HG03108 (cell line): ENCODE data around the gene BCKDHA.
"Not testable (repeated sequence)": the region's sequence is repeated elsewhere in the genome, so short reads cannot be mapped to it uniquely, and the experiment has no call there.

ENCODE experiments used
- ATAC-seq: cut with Tn5 transposase; IDR thresholded peaks from one replicate; pipeline ENCODE4 v1.9.1; 2021; ENCODE audit warnings: moderate library complexity; ENCODE audit not compliant: unreplicated experiment

BCKDHA gene

DNA sequence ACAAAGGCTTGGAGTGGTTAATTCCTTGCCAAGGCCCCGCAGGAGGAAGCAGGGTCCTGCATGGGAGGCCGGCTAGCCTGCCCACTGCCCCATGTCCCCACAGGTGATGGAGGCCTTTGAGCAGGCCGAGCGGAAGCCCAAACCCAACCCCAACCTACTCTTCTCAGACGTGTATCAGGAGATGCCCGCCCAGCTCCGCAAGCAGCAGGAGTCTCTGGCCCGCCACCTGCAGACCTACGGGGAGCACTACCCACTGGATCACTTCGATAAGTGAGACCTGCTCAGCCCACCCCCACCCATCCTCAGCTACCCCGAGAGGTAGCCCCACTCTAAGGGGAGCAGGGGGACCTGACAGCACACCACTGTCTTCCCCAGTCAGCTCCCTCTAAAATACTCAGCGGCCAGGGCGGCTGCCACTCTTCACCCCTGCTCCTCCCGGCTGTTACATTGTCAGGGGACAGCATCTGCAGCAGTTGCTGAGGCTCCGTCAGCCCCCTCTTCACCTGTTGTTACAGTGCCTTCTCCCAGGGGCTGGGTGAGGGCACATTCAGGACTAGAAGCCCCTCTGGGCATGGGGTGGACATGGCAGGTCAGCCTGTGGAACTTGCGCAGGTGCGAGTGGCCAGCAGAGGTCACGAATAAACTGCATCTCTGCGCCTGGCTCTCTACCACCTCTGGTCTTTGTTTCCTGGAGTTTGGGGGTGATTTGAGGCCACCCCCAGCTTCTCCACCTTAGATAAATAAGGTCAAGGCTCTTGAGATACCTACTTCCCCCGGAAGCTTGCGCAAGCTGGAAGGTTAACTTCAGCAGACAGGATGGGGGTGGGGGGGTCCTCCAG lies 26.9 kb downstream of the BCKDHA start:
- no peak for ATAC-seq

GRCh38 chr19:41425174-41426115 lies 27.8 kb downstream of the BCKDHA start:
- ATAC-seq = no peak

DNA sequence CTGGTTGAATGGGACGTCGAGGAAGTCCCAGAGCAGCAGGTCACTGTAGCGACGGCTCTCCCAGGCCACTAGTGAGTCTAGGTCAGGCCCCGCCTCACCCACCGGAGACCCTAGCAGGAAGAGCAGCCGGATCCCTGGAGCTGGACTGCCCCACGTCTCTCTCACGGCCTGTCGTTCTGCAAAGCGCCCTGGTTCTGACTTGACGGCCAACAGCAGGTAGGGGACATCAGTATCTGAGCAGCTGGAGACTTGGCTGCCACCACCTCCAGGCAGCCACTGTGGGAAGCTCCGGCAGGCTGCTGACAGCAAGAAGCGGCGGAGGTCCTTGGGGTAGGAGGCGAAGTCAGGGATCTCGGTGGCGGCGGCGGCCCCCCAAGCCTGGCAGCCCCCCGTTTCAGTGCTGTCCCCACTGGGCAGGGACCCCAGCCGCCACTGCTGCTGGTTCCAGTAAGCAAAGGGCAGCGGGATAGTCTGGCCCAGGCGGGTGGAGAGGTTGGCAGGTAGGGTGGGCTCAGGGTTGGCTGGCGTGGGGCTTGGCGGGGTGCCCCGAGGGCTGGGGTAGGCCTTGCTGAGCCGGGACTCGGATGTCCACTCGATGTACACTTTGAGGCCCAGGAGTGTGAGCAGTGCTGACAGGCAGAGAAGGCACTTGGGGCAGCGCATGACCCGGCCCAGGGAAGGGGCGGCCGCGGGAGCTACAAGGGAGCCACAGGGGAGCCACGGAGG lies 28.7 kb downstream of the BCKDHA start:
- no peak for ATAC-seq

DNA sequence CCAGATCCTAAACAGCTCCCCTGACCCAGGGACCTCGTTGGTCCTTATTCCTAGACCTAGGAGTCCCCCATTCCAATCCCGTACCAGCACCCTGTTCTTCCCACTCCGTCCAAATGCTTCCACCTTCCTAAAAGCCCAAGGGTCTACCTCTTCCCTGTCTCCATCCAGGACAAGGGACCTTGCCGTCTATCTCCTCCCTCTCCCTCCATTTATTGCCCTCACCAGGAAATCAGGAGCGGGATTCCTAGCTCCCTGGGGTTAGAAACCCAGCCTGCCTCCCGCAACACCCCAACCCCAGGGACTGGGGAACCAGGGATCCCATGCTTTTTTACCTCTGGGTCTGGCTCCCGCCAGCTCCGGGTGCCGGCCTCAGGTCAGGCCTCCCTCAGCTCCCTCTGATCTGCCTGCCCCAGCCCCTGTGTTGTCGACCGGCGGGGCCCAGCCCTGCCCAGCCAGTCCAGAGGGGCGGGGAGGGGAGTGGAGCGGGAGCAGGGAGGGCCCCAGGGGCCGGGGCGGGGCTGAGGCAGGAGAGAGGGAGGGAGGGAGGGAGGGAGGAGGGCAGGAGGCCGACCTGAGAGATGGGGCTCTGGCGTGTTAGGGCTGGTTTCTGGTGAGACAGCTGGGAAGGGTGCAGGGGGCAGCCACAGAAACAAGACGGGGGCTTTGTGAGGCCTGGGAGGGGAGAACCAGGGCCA lies 29.5 kb downstream of the BCKDHA start, which contains the start of gene B3GNT8:
B3GNT8 (minus strand) TSS at position 423 of the 695 bp plus-strand sequence. CDS start 596 bp downstream, outside the sequence.
- ATAC-seq = no peak

- ATAC-seq = no peak
These were observed 30.2 kb downstream of the BCKDHA start for GRCh38 chr19:41427647-41428480.

DNA sequence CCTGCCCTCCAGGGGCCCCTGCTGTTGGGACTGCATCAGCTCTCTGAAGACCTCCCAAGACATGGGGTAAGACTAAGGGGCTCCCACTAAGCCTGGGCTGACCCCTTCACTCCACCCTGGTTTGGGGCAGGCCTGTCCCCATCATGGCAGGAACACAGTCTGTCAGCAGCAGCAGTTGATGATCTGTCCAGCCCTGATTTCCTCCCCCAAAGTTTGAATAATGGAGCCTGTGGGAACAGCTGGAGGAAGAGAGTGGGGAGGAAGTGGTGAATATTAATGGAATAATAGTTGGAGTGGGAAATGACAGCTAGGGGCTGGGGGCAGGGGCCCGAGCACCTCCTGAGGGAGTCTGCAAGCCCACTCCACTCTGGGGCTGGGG lies 30.9 kb downstream of the BCKDHA start:
- no peak for ATAC-seq

- no peak for ATAC-seq
These were observed 33.3 kb downstream of the BCKDHA start for GRCh38 chr19:41430922-41431321.

DNA sequence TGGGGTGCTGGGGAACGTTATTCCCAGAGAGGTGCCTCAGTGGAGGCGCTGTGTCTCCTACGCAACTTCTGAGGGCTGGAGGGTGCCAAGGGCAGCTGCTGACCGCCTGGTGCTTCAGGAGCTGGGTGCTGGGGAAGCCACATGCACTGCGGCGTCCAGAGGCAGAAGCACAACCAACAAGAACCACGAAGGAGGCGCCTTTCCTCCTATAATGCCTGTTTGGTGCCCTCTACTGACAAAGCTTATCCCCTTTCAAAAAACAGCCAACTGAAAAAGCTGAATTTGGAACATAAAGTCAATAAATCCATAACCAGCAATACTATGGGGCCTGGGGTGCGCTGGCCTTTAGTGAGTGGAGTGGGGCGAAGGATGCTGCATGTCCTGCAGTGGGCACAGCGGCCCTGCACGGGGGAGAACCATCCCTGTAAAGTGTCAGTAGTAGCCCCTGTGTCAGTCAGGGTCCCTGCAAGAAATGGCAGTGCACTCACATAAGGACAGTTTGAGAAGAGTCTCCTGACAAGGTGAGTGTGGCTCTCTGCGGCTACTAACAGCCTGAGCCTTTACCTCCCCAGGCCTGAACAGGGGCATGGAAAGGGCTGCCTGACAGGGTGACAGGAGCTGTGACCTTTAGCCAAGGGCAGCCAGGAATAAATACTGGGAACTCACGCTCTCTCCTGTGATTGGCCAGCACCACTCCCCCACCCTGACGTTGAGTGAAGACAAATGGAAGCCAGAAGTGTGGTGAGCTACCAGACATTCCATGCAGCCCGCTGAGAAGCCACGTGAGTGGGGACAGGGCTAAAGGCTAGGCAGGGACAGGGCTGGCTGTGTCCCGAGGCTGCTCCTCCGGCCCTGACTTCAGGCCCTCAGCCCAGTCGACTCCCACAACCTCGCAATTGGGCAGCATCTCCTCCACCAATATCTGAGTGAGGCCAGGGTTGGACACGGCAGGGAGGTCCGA lies 34.1 kb downstream of the BCKDHA start:
- no peak for ATAC-seq

DNA sequence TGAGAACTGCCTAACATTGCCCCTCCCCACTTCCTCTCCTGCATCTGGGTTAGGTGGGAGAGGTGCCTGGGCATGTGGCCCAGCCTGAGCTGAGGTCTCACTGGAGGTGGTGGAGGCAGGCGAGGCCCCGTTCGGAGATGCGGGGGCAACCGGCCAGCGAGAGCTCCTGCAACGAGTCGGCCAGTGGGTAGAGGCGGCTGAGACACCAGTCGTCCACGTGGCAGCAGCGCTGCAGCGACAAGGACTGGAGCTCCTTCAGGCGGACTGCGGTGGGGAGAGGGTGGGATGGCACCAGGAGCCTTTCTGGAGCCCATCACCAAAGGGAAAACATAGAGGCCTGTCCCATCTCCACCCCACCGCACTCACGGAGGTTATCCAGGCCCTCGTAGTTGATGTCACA lies 35.6 kb downstream of the BCKDHA start:
- ATAC-seq = no peak

DNA sequence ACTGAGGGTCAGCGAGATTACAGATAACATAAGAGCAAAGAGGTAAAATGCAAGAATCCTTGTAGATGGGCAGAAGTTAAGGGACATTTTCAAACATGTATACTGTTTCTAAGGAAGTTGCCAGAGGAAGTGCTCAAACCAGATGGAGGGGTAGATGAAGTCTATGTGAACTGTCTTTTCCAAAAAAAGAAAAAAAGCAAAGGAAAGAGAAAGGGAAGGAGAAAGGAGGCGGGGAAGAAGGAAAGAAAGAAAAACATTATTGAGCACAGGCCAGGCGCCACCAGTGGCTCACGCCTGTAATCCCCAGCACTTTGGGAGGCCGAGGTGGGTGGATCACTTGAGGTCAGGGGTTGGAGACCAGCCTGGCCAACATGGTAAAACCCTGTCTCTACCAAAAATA lies 36.8 kb downstream of the BCKDHA start:
- ATAC-seq = no peak

DNA sequence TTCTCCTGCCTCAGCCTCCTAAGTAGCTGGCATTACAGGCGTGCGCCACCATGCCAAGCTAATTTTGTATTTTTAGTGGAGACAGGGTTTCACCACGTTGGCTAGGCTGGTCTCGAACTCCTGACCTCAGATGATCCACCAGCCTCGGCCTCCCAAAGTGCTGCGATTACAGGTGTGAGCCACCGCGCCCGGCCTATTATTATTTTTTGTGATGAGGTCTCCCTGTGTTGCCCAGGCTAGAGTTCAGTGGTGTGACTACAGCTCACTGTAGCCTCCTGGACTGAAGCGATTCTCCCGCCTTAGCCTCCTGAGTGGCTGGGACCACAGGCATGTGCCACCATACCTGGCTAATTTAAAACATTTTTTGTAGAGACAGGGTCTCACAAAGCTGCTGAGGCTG lies 37.8 kb downstream of the BCKDHA start:
- ATAC-seq = not testable (repeated sequence)

DNA sequence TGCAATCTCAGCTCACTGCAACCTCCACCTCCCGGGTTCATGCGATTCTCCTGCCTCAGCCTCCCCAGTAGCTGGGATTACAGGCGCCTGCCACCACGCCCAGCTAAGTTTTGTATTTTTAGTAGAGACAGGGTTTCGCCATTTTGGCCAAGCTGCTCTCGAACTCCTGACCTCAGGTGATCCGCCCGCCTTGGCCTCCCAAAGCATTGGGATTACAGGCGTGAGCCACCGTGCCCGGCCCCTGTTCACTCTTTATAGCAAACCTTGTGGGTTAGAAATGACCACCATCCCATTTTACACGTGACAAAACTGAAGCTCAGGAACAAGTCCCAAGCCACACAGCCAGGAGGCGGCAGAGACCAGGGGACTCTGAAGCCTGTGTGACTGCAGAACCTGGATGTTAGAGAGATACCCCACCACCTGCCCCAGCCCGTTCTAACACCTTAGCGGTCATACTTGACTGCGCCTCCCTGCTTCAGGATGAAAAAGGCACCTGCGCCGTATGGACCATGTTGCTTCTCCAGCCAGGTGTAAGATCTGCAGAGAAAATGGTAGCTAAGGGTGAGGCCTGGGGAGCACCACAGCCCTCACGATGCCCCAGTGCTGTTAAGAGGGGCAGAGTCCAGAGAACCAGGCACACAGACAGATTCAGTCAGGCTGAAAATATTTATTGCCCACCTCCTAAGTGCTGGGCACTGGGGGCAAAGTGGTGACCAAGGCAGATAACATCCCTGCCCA lies 38.5 kb downstream of the BCKDHA start:
- ATAC-seq = no peak

DNA sequence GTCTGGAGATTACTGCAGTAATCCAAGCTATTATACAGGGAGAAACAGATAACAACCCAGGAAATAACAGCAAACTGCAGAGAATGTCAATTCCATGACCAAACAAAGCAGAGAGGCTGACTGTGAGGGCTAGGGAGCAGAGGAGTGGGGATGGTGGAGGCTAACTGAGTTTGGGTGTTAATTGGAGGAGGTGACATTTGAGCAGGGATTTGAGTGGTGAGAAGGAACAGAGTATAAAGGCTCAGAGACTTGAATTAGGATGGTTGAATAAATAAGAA lies 39.0 kb downstream of the BCKDHA start:
- no peak for ATAC-seq

GRCh38 chr19:41437944-41438574 lies 40.4 kb downstream of the BCKDHA start:
- ATAC-seq = no peak

DNA sequence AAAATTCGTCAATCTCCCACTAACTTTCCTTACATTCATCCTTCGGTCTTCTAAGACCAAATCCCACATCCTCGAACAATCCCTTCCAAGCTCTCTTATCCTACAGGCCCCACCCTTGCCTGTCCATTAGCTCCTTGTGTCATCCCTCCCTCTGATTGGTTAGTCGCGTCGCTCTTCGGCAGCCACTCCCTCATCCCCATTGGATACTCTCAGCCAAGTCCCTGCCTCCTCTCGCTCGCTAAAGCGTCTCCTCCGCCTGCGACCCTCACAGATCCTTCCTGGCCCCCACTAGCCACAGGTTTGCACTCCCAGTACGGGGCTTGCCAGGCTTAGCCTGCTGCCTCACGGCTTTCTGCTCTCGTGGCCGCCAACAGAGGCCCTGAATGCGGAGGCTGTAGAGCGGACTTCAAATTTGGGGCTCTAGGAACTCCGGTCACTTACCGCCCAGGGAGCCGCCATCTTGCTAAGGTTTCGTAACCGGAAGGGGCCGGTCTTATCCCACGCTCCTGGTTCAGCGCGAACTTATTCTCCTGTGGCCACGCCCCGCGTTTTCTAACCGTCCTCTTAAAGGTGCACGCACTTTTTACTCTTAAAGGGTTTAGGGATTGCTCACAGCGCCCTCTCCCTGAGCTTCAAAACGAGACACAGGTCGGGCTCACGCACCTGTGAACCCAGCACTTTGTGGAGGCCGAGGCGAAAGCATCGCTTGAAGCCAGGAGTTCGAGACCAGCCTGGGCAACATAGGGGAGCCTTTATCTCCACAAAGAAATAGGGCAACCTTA lies 42.0 kb downstream of the BCKDHA start, which contains the start of gene DMAC2:
DMAC2 (minus strand) TSS at position 472 of the 782 bp plus-strand sequence; CDS start at position 459, 13 bp downstream.
- peak; percentile 91 for ATAC-seq

DNA sequence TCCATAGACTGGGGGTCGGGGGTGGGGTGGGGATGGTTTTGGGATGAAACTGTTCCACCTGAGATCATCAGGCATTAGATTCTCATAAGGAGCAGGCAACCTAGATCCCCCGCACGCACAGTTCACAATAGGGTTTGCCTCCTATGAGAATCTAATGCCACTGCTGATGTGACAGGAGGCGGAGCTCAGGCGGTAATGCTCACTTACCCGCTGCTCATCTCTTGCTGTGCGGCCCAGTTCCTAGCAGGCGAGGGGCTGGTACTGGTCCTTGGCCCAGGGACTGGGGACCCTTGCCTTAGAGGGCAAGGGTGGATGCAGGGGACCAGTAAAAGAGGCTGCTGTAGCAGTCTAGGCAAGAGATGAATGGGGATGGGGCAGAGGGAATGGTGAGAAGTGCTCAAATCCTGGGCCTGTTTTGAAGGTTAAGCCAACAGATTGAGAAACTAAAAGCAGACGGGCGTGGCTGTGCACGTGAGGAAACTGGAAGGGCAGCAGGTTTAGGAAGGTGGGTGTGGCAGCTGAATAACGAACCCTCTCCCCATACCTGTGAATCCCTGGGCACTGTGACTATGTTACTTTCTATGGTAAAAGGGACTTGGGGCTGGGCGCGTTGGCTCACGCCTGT lies 43.8 kb downstream of the BCKDHA start:
- ATAC-seq = no peak
